ENCODE results near the gene VAV1.

DNA sequence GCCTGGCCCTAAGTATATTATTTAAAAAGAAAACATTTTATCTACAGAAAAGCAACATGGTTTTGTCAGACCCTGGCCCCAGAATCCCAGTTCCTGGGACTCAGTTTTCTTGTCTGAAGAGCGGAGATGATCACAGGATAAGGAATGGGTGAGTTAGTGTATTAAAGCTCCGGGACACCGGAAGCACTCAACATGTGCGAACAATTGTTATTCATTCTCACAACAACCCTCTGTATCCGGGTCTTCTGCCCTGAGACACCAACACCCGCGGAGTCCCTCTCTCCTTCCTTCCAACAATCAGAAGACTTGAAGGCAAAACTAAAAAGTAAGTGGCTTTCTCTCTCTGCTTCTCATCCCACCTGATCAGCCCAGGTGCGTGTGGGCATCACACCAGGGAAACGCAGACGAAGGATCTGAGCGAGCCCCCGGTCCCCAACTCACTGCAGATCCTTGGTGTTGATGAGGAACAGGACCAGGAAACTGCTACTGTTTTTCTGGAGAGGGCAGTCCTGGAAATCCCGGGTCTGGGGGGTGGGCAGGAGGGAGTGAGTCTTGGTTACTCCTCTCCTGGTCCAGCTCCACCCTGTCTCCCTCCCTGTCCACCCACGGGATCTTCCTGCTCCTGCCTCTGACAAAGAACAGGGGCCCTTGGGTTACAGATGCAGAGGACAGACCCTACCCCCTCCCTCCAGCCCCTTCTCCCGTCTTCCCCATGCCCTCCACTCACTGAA, 37.2 kb upstream of the VAV1 start:
- TF ChIP-seq, protein P1, sequence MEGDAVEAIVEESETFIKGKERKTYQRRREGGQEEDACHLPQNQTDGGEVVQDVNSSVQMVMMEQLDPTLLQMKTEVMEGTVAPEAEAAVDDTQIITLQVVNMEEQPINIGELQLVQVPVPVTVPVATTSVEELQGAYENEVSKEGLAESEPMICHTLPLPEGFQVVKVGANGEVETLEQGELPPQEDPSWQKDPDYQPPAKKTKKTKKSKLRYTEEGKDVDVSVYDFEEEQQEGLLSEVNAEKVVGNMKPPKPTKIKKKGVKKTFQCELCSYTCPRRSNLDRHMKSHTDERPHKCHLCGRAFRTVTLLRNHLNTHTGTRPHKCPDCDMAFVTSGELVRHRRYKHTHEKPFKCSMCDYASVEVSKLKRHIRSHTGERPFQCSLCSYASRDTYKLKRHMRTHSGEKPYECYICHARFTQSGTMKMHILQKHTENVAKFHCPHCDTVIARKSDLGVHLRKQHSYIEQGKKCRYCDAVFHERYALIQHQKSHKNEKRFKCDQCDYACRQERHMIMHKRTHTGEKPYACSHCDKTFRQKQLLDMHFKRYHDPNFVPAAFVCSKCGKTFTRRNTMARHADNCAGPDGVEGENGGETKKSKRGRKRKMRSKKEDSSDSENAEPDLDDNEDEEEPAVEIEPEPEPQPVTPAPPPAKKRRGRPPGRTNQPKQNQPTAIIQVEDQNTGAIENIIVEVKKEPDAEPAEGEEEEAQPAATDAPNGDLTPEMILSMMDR (conservative IDR thresholded peaks at IDR 0.05) = no peak
- TF ChIP-seq ZFX (IDR thresholded peaks at IDR 0.05) = no peak

Measured in C4-2B (cell line).